Neural progenitor cell (in vitro differentiated cells): ENCODE results near the gene GJB2. TPM values are rescaled to one million over a fixed set of nuclear protein-coding genes. Genes with fewer than 3 reads are reported as not detected.

Source experiments
- DNase-seq: peaks from one replicate; pipeline ENCODE4 v3.0.0-alpha.2; 2016; ENCODE audit warnings: low spot score
- H2AFZ ChIP-seq: fragments of 200-600 bp; sonication (generic); replicated peaks from 2 replicates; pipeline ENCODE4 v1.6.1; 2016; ENCODE audit warnings: antibody characterized with exemption
- H3F3A ChIP-seq: fragments of 200-600 bp; sonication (generic); 2 replicates; pipeline ENCODE4 v1.6.1; 2016; ENCODE audit warnings: antibody characterized with exemption, low read depth
- H3K27ac ChIP-seq: fragments of 200-600 bp; sonication (generic); 2 replicates; pipeline ENCODE4 v1.5.1; 2016; ENCODE audit warnings: mild to moderate bottlenecking
- H3K27me3 ChIP-seq: fragments of 200-600 bp; sonication (generic); 2 replicates; pipeline ENCODE4 v1.6.1; 2016; ENCODE audit warnings: mild to moderate bottlenecking, moderate library complexity
- H3K36me3 ChIP-seq: fragments of 200-600 bp; sonication (generic); 2 replicates; pipeline ENCODE4 v1.5.1; 2016
- H3K4me1 ChIP-seq: fragments of 200-600 bp; sonication (generic); 2 replicates; pipeline ENCODE4 v1.6.1; 2016; ENCODE audit warnings: mixed run types
- H3K4me2 ChIP-seq: fragments of 200-600 bp; sonication (generic); 2 replicates; pipeline ENCODE4 v1.6.1; 2016
- H3K4me3 ChIP-seq: fragments of 200-600 bp; sonication (generic); 2 replicates; pipeline ENCODE4 v1.5.1; 2016
- H3K79me2 ChIP-seq: fragments of 200-600 bp; sonication (generic); 2 replicates; pipeline ENCODE4 v1.6.1; 2016; ENCODE audit warnings: low read depth
- H3K9ac ChIP-seq: fragments of 200-600 bp; sonication (generic); 2 replicates; pipeline ENCODE4 v1.6.1; 2016
- H3K9me3 ChIP-seq: fragments of 200-600 bp; sonication (generic); 2 replicates; pipeline ENCODE4 v1.5.1; 2016; ENCODE audit warnings: low read depth
- H4K20me1 ChIP-seq: fragments of 200-600 bp; sonication (generic); 2 replicates; pipeline ENCODE4 v1.6.1; 2016; ENCODE audit warnings: low read depth
- H3K27ac Mint-ChIP-seq: 3 replicates; pipeline ENCODE4 v1.8.0; 2021; ENCODE audit warnings: mixed read lengths
- H3K27me3 Mint-ChIP-seq: 2 replicates; pipeline ENCODE4 v1.8.0; 2022; ENCODE audit warnings: low read depth, mild to moderate bottlenecking, inconsistent platforms, moderate library complexity, mixed read lengths; ENCODE audit not compliant: insufficient read depth
- H3K36me3 Mint-ChIP-seq: 3 replicates; pipeline ENCODE4 v1.8.0; 2021; ENCODE audit warnings: mixed read lengths
- H3K4me1 Mint-ChIP-seq: 3 replicates; pipeline ENCODE4 v1.8.0; 2021; ENCODE audit warnings: mixed read lengths
- H3K4me3 Mint-ChIP-seq: 3 replicates; pipeline ENCODE4 v1.8.0; 2021; ENCODE audit warnings: mild to moderate bottlenecking, moderate library complexity, mixed read lengths
- H3K9me3 Mint-ChIP-seq: 3 replicates; pipeline ENCODE4 v1.8.0; 2020; ENCODE audit warnings: mixed read lengths
- CTCF ChIP-seq: fragments of 200-600 bp; sonication (generic); IDR thresholded peaks from 2 replicates; pipeline ENCODE4 v1.5.1; 2017; ENCODE audit warnings: antibody characterized with exemption, mild to moderate bottlenecking
- EZH2 ChIP-seq: fragments of 200-600 bp; sonication (generic); IDR thresholded peaks from 2 replicates; pipeline ENCODE4 v1.6.1; 2017; ENCODE audit warnings: antibody characterized with exemption, mild to moderate bottlenecking, moderate library complexity
- EZH2phosphoT487 ChIP-seq: fragments of 200-600 bp; sonication (generic); IDR thresholded peaks from 2 replicates; pipeline ENCODE4 v1.6.1; 2017; ENCODE audit warnings: antibody characterized with exemption
- total RNA-seq: library from RNA; depleted of rRNA; stranded (reverse); fragments of >200 nt; gene quantifications from 2 replicates; pipeline ENCODE4 v1.2.3, GENCODE V29; 2015; ENCODE audit warnings: low replicate concordance

GJB2 gene
- total RNA-seq, 1 donor from 2014 or later: not detected

GRCh38 chr13:20227730-20228129, 35.0 kb upstream of the GJB2 start:
- Mint-ChIP-seq H3K36me3 (no peaks in the 10 kb centered on the region), H3K9me3 (peaks cover 5% of the 10 kb centered on the region), H3K4me1 (peaks cover 4% of the 10 kb centered on the region), H3K27me3 (peaks cover 22% of the 10 kb centered on the region), H3K4me3 (no peak overlapping the region), H3K27ac (no peak overlapping the region)
- H3K79me2 ChIP-seq: no peaks in the 10 kb centered on the region
- no peak overlapping the region for H3K4me2 ChIP-seq
- H2AFZ ChIP-seq: no peak overlapping the region
- no peak overlapping the region for H3K27ac ChIP-seq
- H4K20me1 ChIP-seq: peaks cover 10% of the 10 kb centered on the region
- H3K4me1 ChIP-seq: peaks cover 12% of the 10 kb centered on the region
- peaks cover 5% of the 10 kb centered on the region for H3F3A ChIP-seq
- H3K36me3 ChIP-seq: no peaks in the 10 kb centered on the region
- no peak overlapping the region for H3K9ac ChIP-seq
- no peaks in the 10 kb centered on the region for H3K9me3 ChIP-seq
- H3K27me3 ChIP-seq: peaks cover 80% of the 10 kb centered on the region
- no peak overlapping the region for H3K4me3 ChIP-seq
- no peak for DNase-seq
- no peak for TF ChIP-seq EZH2
- no peak for TF ChIP-seq EZH2phosphoT487
- no peak for TF ChIP-seq CTCF

GRCh38 chr13:20227288-20227687, 34.5 kb upstream of the GJB2 start:
- Histone ChIP-seq H3K27me3 (peaks cover 76% of the 10 kb centered on the region), H2AFZ (no peak overlapping the region), H4K20me1 (peaks cover 10% of the 10 kb centered on the region), H3K36me3 (no peaks in the 10 kb centered on the region), H3K4me3 (no peak overlapping the region), H3K4me1 (peaks cover 12% of the 10 kb centered on the region), H3K27ac (no peak overlapping the region), H3K4me2 (no peak overlapping the region), H3K79me2 (no peaks in the 10 kb centered on the region), H3K9me3 (no peaks in the 10 kb centered on the region), H3K9ac (no peak overlapping the region), H3F3A (peaks cover 5% of the 10 kb centered on the region)
- Mint-ChIP-seq H3K27ac (no peak overlapping the region), H3K27me3 (peaks cover 20% of the 10 kb centered on the region), H3K4me1 (peaks cover 4% of the 10 kb centered on the region), H3K9me3 (peaks cover 5% of the 10 kb centered on the region), H3K4me3 (no peak overlapping the region), H3K36me3 (no peaks in the 10 kb centered on the region)
- TF ChIP-seq EZH2 (no peak), EZH2phosphoT487 (no peak), CTCF (no peak)
- DNase-seq: no peak

GRCh38 chr13:20222553-20222952, 29.8 kb upstream of the GJB2 start:
- Histone ChIP-seq H4K20me1 (no peaks in the 10 kb centered on the region), H3K79me2 (no peaks in the 10 kb centered on the region), H3K9ac (no peak overlapping the region), H2AFZ (no peak overlapping the region), H3K4me2 (no peak overlapping the region), H3F3A (no peaks in the 10 kb centered on the region), H3K27me3 (peaks cover 34% of the 10 kb centered on the region), H3K27ac (no peak overlapping the region), H3K9me3 (no peaks in the 10 kb centered on the region), H3K4me3 (no peak overlapping the region), H3K4me1 (no peaks in the 10 kb centered on the region), H3K36me3 (no peaks in the 10 kb centered on the region)
- no peak overlapping the region for H3K27ac Mint-ChIP-seq
- H3K36me3 Mint-ChIP-seq: no peaks in the 10 kb centered on the region
- DNase-seq: no peak
- H3K9me3 Mint-ChIP-seq: peaks cover 3% of the 10 kb centered on the region
- TF ChIP-seq CTCF: no peak
- no peak for TF ChIP-seq EZH2phosphoT487
- TF ChIP-seq EZH2: no peak
- no peak overlapping the region for H3K4me3 Mint-ChIP-seq
- H3K4me1 Mint-ChIP-seq: no peaks in the 10 kb centered on the region
- H3K27me3 Mint-ChIP-seq: peaks cover 2% of the 10 kb centered on the region
